Measurements from ENCODE around the gene GBA2. TPM values are rescaled to one million over a fixed set of nuclear protein-coding genes. Genes with fewer than 3 reads are reported as not detected.

Gene GBA2
- polyA plus RNA-seq, 4 donors: 63.4 to 176 (median 136) TPM

DNA sequence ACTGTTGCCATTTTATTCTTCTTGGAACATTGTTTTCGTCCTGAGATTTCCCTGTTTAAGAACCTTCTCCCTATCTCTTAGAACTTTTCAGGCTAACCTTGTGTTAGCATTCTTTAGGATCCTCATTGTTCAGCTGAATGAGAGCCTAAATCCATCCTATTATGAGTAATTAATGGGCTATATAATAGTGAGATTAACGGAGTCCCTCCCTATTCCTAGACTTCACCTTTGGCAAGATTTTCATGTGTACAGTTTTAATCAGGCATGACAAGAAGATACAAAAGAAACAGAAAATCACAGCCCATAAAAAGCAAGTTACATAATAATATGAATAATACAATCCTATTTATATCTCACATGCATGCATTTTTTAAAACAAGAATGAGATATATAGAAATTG, 14.2 kb upstream of the GBA2 start:
- FAIRE-seq: no peak
- Histone ChIP-seq H3K9me3 (ENCODE audit: control insufficient read depth in 2 of 2, insufficient read depth in 1 of 2, low read depth in 1 of 2, low read length in 1 of 2) (no peaks in the 10 kb centered on the region), H3K4me3 (ENCODE audit: low read depth in 1 of 3, low read length in 3 of 3) (no peak overlapping the region), H3K27me3 (ENCODE audit: control insufficient read depth in 3 of 3, insufficient read depth in 3 of 3, low read length in 3 of 3) (no peaks in the 10 kb centered on the region), H3K27ac (ENCODE audit: low read depth in 1 of 3, low read length in 2 of 3) (no peak overlapping the region), H3K36me3 (ENCODE audit: control insufficient read depth in 3 of 3, insufficient read depth in 2 of 3, low read depth in 1 of 3, low read length in 3 of 3) (peaks cover 0 to 4% (median 0%) of the 10 kb centered on the region in 3 donors), H3K4me1 (ENCODE audit: control insufficient read depth in 3 of 3, insufficient read depth in 2 of 3, low read depth in 1 of 3, low read length in 2 of 3) (peaks cover 0 to 20% (median 3%) of the 10 kb centered on the region in 3 donors)
- no peak for DNase-seq
- WGBS, 3 donors: 36 to 67% (median 66%) methylated on average over 2 of the region's 2 CpGs

DNA sequence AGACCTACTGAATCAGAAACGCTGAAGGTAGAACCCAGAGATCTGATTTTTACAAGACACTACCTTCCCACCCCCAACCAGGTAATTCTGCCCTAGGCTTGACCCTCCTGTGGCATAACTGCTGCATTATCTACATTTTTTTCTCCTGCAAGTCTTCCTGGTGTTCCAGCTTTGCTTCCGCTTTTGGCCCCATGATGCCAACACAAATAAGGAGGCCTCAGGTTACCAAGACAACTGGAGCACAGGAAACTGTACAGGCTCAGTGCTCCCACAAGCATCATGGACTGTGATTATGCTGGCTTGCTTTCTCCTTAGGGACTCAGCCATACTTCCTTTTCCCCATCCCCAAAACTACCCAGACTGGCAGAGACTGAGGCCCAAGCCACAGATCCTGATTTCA, 11.6 kb upstream of the GBA2 start:
- DNase-seq: peak in 1 of 2 donors; percentile 78
- no peak for FAIRE-seq
- Histone ChIP-seq H3K4me1 (ENCODE audit: control insufficient read depth in 3 of 3, insufficient read depth in 2 of 3, low read depth in 1 of 3, low read length in 2 of 3) (peaks cover 0 to 24% (median 3%) of the 10 kb centered on the region in 3 donors), H3K27me3 (ENCODE audit: control insufficient read depth in 3 of 3, insufficient read depth in 3 of 3, low read length in 3 of 3) (no peaks in the 10 kb centered on the region), H3K9me3 (ENCODE audit: control insufficient read depth in 2 of 2, insufficient read depth in 1 of 2, low read depth in 1 of 2, low read length in 1 of 2) (no peaks in the 10 kb centered on the region), H3K27ac (ENCODE audit: low read depth in 1 of 3, low read length in 2 of 3) (peak overlapping the region in 1 of 3 donors; percentile 7), H3K36me3 (ENCODE audit: control insufficient read depth in 3 of 3, insufficient read depth in 2 of 3, low read depth in 1 of 3, low read length in 3 of 3) (peaks cover 0 to 8% (median 0%) of the 10 kb centered on the region in 3 donors), H3K4me3 (ENCODE audit: low read depth in 1 of 3, low read length in 3 of 3) (no peak overlapping the region)
- 48 to 60% (median 58%) methylated on average over 2 of the region's 2 CpGs for WGBS, 3 donors

DNA sequence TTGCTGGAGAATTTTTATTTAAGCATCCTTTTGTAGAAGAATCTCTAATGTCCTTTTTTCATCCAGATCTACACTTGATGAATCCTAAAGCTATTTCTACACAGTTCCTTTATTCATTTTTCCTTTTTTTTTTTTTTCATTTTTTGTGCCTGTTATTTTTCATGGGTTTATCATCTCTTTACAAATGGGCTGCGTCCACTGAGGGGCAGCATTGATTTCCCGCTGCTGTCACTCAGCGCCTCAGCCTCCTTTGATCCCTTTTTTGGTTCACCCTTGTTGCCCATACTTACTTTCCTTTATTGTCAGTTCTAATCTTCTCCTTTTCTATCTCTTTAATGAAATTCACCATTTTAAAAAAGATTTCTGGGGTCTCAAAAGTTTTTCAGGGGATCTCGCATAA, 10.8 kb upstream of the GBA2 start:
- Histone ChIP-seq H3K27me3 (ENCODE audit: control insufficient read depth in 3 of 3, insufficient read depth in 3 of 3, low read length in 3 of 3) (no peaks in the 10 kb centered on the region), H3K4me1 (ENCODE audit: control insufficient read depth in 3 of 3, insufficient read depth in 2 of 3, low read depth in 1 of 3, low read length in 2 of 3) (peaks cover 0 to 24% (median 3%) of the 10 kb centered on the region in 3 donors), H3K4me3 (ENCODE audit: low read depth in 1 of 3, low read length in 3 of 3) (no peak overlapping the region), H3K36me3 (ENCODE audit: control insufficient read depth in 3 of 3, insufficient read depth in 2 of 3, low read depth in 1 of 3, low read length in 3 of 3) (peaks cover 0 to 8% (median 0%) of the 10 kb centered on the region in 3 donors), H3K9me3 (ENCODE audit: control insufficient read depth in 2 of 2, insufficient read depth in 1 of 2, low read depth in 1 of 2, low read length in 1 of 2) (no peaks in the 10 kb centered on the region), H3K27ac (ENCODE audit: low read depth in 1 of 3, low read length in 2 of 3) (no peak overlapping the region)
- no peak for FAIRE-seq
- no peak for DNase-seq
- 94 to 98% (median 94%) methylated on average over 4 of the region's 4 CpGs for WGBS, 3 donors

DNA sequence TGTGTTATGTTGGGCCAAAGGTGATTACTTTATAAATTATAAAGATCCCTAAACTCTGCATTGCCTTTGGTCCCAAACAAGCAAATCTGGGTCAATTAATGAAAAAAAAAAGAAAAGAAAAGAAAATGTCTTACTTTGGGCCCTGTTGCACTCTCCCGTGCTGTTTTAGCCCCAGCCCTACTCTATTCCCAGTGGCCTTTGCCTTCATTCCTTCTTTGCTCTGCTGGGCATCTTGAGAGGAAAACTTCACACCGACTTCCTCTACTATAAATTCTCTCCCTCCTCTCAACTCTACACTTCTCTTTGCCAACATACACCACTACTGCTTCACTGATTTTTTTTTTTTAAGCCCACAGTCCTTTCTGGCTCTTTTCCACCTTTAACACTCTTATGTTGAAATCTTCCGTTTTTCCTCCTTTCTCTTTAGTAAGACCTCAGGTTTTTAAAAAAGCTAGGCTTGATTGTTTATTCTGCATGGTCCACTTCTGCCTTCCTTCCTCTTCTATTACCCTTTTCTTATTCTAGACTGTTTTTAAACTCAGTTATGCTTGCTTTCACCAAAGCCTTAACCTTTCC, 9.5 kb upstream of the GBA2 start:
- Histone ChIP-seq H3K36me3 (ENCODE audit: control insufficient read depth in 3 of 3, insufficient read depth in 2 of 3, low read depth in 1 of 3, low read length in 3 of 3) (peaks cover 0 to 19% (median 2%) of the 10 kb centered on the region in 3 donors), H3K27ac (ENCODE audit: low read depth in 1 of 3, low read length in 2 of 3) (peak overlapping the region in 1 of 3 donors; percentile 99), H3K9me3 (ENCODE audit: control insufficient read depth in 2 of 2, insufficient read depth in 1 of 2, low read depth in 1 of 2, low read length in 1 of 2) (no peaks in the 10 kb centered on the region), H3K4me1 (ENCODE audit: control insufficient read depth in 3 of 3, insufficient read depth in 2 of 3, low read depth in 1 of 3, low read length in 2 of 3) (peaks cover 0 to 24% (median 3%) of the 10 kb centered on the region in 3 donors), H3K27me3 (ENCODE audit: control insufficient read depth in 3 of 3, insufficient read depth in 3 of 3, low read length in 3 of 3) (no peaks in the 10 kb centered on the region), H3K4me3 (ENCODE audit: low read depth in 1 of 3, low read length in 3 of 3) (no peak overlapping the region)
- FAIRE-seq (no peak), DNase-seq (no peak)
- WGBS, 3 donors: 35 to 43% (median 35%) methylated on average over 3 of the region's 3 CpGs

DNA sequence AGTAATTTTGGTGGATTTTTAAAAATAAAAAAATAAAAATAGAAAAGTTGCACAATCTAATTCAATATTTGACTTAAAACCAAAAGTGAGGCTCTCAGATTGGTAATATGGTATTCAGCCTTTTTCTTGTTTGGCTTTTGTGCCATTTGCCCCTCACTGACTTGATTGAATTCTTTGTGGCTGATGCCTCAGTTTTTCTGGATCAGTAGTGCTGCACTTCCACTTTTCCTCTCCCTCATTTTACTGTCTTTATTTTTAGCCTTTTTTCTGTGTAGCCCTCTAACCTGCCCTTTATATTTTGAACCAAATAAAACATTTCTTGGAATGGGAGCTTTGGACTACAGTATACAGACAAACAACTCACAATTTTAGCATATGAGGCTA, 8.9 kb upstream of the GBA2 start:
- no peaks in the 10 kb centered on the region for H3K9me3 ChIP-seq (ENCODE audit: control insufficient read depth in 2 of 2, insufficient read depth in 1 of 2, low read depth in 1 of 2, low read length in 1 of 2)
- no peaks in the 10 kb centered on the region for H3K27me3 ChIP-seq (ENCODE audit: control insufficient read depth in 3 of 3, insufficient read depth in 3 of 3, low read length in 3 of 3)
- peaks cover 4 to 25% (median 7%) of the 10 kb centered on the region in 3 donors for H3K36me3 ChIP-seq (ENCODE audit: control insufficient read depth in 3 of 3, insufficient read depth in 2 of 3, low read depth in 1 of 3, low read length in 3 of 3)
- DNase-seq (no peak), FAIRE-seq (no peak)
- H3K4me1 ChIP-seq (ENCODE audit: control insufficient read depth in 3 of 3, insufficient read depth in 2 of 3, low read depth in 1 of 3, low read length in 2 of 3): peaks cover 0 to 24% (median 3%) of the 10 kb centered on the region in 3 donors
- peak overlapping the region in 1 of 3 donors; percentile 99 for H3K27ac ChIP-seq (ENCODE audit: low read depth in 1 of 3, low read length in 2 of 3)
- H3K4me3 ChIP-seq (ENCODE audit: low read depth in 1 of 3, low read length in 3 of 3): peak overlapping the region in 2 of 3 donors; percentile 74 to 89

DNA sequence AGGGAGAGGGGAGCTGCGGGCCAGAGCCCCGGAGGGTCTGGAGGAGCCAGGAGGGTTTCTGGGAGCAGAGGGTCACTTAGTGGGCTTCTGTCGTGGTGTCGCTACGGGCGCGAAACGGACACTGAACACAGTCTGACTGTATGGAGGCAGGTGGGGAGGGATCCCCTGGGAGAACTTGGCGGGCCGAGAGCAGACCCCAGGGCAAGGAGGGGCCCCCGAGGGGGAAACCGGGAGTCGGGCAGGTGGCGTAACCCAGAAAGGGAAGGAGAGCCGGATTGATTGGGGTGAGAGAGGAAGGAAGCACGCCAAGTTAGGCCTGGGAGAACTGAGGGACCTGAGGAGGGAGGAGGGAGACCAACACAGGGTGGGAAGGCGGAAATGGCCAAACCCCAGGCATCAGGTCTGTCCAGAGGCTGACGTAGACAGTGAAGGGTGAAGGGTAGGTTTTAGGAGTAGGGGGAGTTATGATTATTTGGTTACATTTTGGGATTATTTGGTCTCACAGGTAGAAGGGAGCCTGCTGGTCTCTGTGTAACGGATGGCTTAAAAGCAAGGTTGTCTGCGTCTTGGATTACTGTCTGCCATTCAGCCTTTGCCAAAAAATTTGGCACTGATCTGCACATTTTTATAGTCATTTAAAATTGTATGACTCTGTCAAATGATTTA, 8.3 kb upstream of the GBA2 start:
- Histone ChIP-seq H3K27ac (ENCODE audit: low read depth in 1 of 3, low read length in 2 of 3) (peak overlapping the region; percentile 86 to 99 (median 95)), H3K36me3 (ENCODE audit: control insufficient read depth in 3 of 3, insufficient read depth in 2 of 3, low read depth in 1 of 3, low read length in 3 of 3) (peaks cover 4 to 30% (median 11%) of the 10 kb centered on the region in 3 donors), H3K4me1 (ENCODE audit: control insufficient read depth in 3 of 3, insufficient read depth in 2 of 3, low read depth in 1 of 3, low read length in 2 of 3) (peaks cover 0 to 24% (median 3%) of the 10 kb centered on the region in 3 donors), H3K27me3 (ENCODE audit: control insufficient read depth in 3 of 3, insufficient read depth in 3 of 3, low read length in 3 of 3) (no peaks in the 10 kb centered on the region), H3K4me3 (ENCODE audit: low read depth in 1 of 3, low read length in 3 of 3) (peak overlapping the region; percentile 71 to 89 (median 74)), H3K9me3 (ENCODE audit: control insufficient read depth in 2 of 2, insufficient read depth in 1 of 2, low read depth in 1 of 2, low read length in 1 of 2) (no peaks in the 10 kb centered on the region)
- peak; percentile 67 to 90 for DNase-seq
- FAIRE-seq: no peak
- WGBS, 3 donors: 0 to 2% (median 2%) methylated on average over 20 of the region's 20 CpGs

DNA sequence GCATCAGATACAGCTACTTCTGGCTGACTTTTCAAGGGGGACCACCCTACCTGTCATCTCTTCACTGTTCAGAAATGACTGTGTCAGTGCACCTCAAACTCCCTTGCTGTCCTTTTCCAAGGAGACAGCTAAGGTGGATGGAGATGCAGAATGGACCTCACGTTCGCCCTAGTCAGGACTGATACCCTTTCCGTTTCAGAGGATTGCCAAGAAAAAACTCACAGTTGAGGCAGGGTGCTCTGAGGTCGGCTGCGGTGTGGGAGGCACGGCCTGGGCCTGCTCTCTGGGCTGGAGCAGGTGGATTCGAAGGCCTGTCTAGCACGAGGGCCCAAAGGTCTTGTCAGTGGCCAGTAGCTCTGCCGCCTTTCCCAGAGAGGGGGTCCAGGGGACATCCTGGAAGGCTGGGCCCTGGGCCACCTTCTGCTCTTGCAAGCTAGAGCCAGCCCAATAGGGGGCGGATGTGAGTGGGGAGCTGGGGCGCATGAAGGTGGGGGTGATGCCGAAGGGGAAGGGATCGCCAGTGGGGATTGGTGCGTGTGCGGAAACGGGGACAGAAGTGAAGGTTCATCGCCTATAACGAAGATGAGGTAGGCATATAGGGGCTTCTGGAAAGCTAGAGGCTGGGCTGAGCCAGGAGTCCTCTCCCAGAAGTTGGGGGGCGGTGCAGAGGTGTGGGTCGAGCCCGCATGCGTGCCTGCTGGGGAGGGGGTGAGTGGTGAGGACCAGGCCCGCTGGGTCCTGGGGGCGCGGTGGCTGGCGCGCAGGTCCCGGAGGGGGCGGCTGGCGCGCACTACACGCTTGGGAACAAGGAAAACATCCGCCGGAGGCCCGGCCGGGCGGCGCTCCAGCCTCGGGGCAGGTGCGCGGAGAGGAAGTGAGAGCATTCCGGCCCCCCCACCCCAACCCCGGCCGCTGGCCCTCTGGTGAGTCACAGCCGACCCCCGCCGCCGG, 7.5 kb upstream of the GBA2 start:
- H3K4me3 ChIP-seq (ENCODE audit: low read depth in 1 of 3, low read length in 3 of 3): peak overlapping the region; percentile 71 to 89 (median 74)
- H3K27ac ChIP-seq (ENCODE audit: low read depth in 1 of 3, low read length in 2 of 3): peak overlapping the region; percentile 86 to 99 (median 95)
- no peaks in the 10 kb centered on the region for H3K9me3 ChIP-seq (ENCODE audit: control insufficient read depth in 2 of 2, insufficient read depth in 1 of 2, low read depth in 1 of 2, low read length in 1 of 2)
- 8 to 14% (median 8%) methylated on average over 25 to 48 of the region's 48 CpGs for WGBS, 3 donors
- peaks cover 0 to 24% (median 3%) of the 10 kb centered on the region in 3 donors for H3K4me1 ChIP-seq (ENCODE audit: control insufficient read depth in 3 of 3, insufficient read depth in 2 of 3, low read depth in 1 of 3, low read length in 2 of 3)
- DNase-seq (peak; percentile 82 to 91), FAIRE-seq (no peak)
- H3K27me3 ChIP-seq (ENCODE audit: control insufficient read depth in 3 of 3, insufficient read depth in 3 of 3, low read length in 3 of 3): no peaks in the 10 kb centered on the region
- peaks cover 4 to 35% (median 13%) of the 10 kb centered on the region in 3 donors for H3K36me3 ChIP-seq (ENCODE audit: control insufficient read depth in 3 of 3, insufficient read depth in 2 of 3, low read depth in 1 of 3, low read length in 3 of 3)

DNA sequence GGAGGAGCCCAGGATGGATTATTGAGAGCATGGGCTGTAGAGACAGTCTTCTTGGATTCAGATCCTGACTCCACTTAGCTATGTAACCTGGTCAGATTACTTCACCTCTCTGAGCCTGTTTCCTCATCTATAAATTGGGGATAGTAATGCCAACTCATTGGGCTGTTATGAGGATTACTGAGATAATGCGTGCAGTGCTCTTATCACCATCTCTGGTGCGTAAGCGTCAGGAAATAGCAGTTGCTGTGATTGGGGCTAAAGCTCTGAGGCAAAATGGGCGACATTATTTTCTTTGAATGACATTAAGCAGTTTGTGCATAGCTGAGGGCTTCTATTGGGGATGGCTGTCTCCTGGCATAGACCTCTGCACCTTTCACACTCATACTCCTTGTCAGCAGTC, 6.0 kb upstream of the GBA2 start:
- no peak for FAIRE-seq
- peaks cover 4 to 43% (median 13%) of the 10 kb centered on the region in 3 donors for H3K36me3 ChIP-seq (ENCODE audit: control insufficient read depth in 3 of 3, insufficient read depth in 2 of 3, low read depth in 1 of 3, low read length in 3 of 3)
- H3K27ac ChIP-seq (ENCODE audit: low read depth in 1 of 3, low read length in 2 of 3): no peak overlapping the region
- DNase-seq: no peak
- H3K27me3 ChIP-seq (ENCODE audit: control insufficient read depth in 3 of 3, insufficient read depth in 3 of 3, low read length in 3 of 3): no peaks in the 10 kb centered on the region
- H3K9me3 ChIP-seq (ENCODE audit: control insufficient read depth in 2 of 2, insufficient read depth in 1 of 2, low read depth in 1 of 2, low read length in 1 of 2): no peaks in the 10 kb centered on the region
- no peak overlapping the region for H3K4me3 ChIP-seq (ENCODE audit: low read depth in 1 of 3, low read length in 3 of 3)
- WGBS, 3 donors: 71 to 91% (median 77%) methylated on average over 4 of the region's 4 CpGs
- peaks cover 0 to 21% (median 3%) of the 10 kb centered on the region in 3 donors for H3K4me1 ChIP-seq (ENCODE audit: control insufficient read depth in 3 of 3, insufficient read depth in 2 of 3, low read depth in 1 of 3, low read length in 2 of 3)

All from small intestine (tissue), 7 donors.